Measurements from ENCODE around the gene FGD3. TPM values are rescaled to one million over a fixed set of nuclear protein-coding genes. Genes with fewer than 3 reads are reported as not detected.

FGD3 gene
- total and polyA plus RNA-seq, 2 donors (not counting 1 experiment from before 2014, with no cell fraction given), result not detected

DNA sequence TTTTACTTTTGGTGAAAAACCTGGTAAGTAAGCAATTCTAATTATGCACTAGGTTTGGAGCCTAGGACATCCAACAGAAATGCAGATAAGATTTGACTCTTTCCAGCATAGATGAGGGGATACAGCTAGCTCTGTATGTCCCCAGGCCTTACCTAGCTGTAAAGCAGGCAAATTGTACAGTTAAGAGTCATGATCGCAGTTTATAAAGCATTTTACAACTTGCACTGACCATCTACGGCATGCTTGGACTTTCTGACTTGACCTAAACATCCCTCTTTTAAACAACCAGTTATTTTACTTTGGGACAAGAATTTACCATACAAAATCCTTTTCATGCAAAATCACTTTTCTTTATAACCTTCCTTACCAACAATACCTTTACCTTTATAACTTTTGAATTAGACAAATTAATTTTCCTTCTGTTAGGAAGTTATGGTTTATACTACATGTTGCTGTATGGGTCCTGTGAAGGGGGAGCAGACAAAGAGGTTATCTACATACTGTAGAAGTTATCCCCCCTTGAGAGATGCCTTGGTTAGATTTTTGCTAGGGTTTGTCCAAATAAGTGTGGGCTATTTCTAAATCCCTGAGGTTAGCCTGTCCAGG lies 36.8 kb downstream of the FGD3 start:
- peak in 1 of 2 donors; percentile 7 for DNase-seq (ENCODE audit: low read depth in 2 of 2)
- TF ChIP-seq EZH2 (IDR thresholded peaks at IDR 0.05; ENCODE audit: low read length, missing control alignments), result no peak
- TF ChIP-seq, protein P1, sequence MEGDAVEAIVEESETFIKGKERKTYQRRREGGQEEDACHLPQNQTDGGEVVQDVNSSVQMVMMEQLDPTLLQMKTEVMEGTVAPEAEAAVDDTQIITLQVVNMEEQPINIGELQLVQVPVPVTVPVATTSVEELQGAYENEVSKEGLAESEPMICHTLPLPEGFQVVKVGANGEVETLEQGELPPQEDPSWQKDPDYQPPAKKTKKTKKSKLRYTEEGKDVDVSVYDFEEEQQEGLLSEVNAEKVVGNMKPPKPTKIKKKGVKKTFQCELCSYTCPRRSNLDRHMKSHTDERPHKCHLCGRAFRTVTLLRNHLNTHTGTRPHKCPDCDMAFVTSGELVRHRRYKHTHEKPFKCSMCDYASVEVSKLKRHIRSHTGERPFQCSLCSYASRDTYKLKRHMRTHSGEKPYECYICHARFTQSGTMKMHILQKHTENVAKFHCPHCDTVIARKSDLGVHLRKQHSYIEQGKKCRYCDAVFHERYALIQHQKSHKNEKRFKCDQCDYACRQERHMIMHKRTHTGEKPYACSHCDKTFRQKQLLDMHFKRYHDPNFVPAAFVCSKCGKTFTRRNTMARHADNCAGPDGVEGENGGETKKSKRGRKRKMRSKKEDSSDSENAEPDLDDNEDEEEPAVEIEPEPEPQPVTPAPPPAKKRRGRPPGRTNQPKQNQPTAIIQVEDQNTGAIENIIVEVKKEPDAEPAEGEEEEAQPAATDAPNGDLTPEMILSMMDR (conservative IDR thresholded peaks at IDR 0.05 in 1 of 2, IDR thresholded peaks at IDR 0.05 in 1 of 2; ENCODE audit: low read depth in 1 of 2, low read length in 2 of 2), result no peak
- Histone ChIP-seq H3K4me2 (ENCODE audit: extremely low read depth, insufficient read depth, low read length) (no peak overlapping the region), H3K4me1 (ENCODE audit: control insufficient read depth, extremely low read depth, insufficient read depth, low read length) (no peaks in the 10 kb centered on the region), H3K27ac (ENCODE audit: insufficient read depth, low read length) (no peak overlapping the region), H4K20me1 (ENCODE audit: control insufficient read depth, extremely low read depth, insufficient read depth, low read length) (no peaks in the 10 kb centered on the region), H3K9me3 (ENCODE audit: control insufficient read depth, insufficient read depth, low read depth, low read length) (no peaks in the 10 kb centered on the region), H3K36me3 (ENCODE audit: control insufficient read depth, insufficient read depth, low read length) (no peaks in the 10 kb centered on the region), H2AFZ (ENCODE audit: low read length) (no peak overlapping the region), H3K79me2 (ENCODE audit: control insufficient read depth, insufficient read depth, low read length) (no peaks in the 10 kb centered on the region), H3K4me3 (replicated peaks in 1 of 4; ENCODE audit: control extremely low read depth in 1 of 4, insufficient read depth in 1 of 4, low read depth in 3 of 4, low read length in 4 of 4) (no peak overlapping the region), H3K9ac (ENCODE audit: insufficient read depth, low read length) (no peak overlapping the region), H3K27me3 (ENCODE audit: control insufficient read depth, insufficient read depth, low read length) (no peaks in the 10 kb centered on the region)

DNA sequence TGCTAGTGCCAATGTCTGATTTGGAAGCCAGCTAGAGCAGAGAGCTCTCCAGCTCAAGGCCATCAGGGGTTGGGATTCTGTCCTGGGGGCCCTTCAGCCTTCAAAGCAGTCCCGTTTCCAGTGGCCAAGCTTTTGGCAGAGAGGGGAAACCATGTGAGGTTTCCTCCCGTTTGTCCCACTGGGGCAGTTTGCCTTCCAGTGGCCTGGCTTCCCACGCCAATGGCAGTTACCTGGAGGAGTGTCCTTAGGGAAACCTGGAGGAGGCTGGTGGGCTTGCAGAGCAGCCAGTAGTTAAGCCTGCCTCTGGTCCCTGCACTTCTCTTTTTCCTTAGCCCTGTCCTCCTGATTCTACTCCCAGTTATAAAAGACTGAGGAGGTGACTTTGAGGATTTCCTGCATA lies 37.7 kb downstream of the FGD3 start:
- Histone ChIP-seq H3K9me3 (ENCODE audit: control insufficient read depth, insufficient read depth, low read depth, low read length) (no peaks in the 10 kb centered on the region), H3K79me2 (ENCODE audit: control insufficient read depth, insufficient read depth, low read length) (no peaks in the 10 kb centered on the region), H3K36me3 (ENCODE audit: control insufficient read depth, insufficient read depth, low read length) (no peaks in the 10 kb centered on the region), H3K27me3 (ENCODE audit: control insufficient read depth, insufficient read depth, low read length) (no peaks in the 10 kb centered on the region), H2AFZ (ENCODE audit: low read length) (no peak overlapping the region), H3K4me1 (ENCODE audit: control insufficient read depth, extremely low read depth, insufficient read depth, low read length) (no peaks in the 10 kb centered on the region), H3K9ac (ENCODE audit: insufficient read depth, low read length) (no peak overlapping the region), H3K4me3 (replicated peaks in 1 of 4; ENCODE audit: control extremely low read depth in 1 of 4, insufficient read depth in 1 of 4, low read depth in 3 of 4, low read length in 4 of 4) (no peak overlapping the region), H3K27ac (ENCODE audit: insufficient read depth, low read length) (no peak overlapping the region), H4K20me1 (ENCODE audit: control insufficient read depth, extremely low read depth, insufficient read depth, low read length) (no peaks in the 10 kb centered on the region), H3K4me2 (ENCODE audit: extremely low read depth, insufficient read depth, low read length) (no peak overlapping the region)
- no peak for DNase-seq (ENCODE audit: low read depth in 2 of 2)
- no peak for TF ChIP-seq EZH2 (IDR thresholded peaks at IDR 0.05; ENCODE audit: low read length, missing control alignments)
- TF ChIP-seq, protein P1 (conservative IDR thresholded peaks at IDR 0.05 in 1 of 2, IDR thresholded peaks at IDR 0.05 in 1 of 2; ENCODE audit: low read depth in 1 of 2, low read length in 2 of 2), result no peak

DNA sequence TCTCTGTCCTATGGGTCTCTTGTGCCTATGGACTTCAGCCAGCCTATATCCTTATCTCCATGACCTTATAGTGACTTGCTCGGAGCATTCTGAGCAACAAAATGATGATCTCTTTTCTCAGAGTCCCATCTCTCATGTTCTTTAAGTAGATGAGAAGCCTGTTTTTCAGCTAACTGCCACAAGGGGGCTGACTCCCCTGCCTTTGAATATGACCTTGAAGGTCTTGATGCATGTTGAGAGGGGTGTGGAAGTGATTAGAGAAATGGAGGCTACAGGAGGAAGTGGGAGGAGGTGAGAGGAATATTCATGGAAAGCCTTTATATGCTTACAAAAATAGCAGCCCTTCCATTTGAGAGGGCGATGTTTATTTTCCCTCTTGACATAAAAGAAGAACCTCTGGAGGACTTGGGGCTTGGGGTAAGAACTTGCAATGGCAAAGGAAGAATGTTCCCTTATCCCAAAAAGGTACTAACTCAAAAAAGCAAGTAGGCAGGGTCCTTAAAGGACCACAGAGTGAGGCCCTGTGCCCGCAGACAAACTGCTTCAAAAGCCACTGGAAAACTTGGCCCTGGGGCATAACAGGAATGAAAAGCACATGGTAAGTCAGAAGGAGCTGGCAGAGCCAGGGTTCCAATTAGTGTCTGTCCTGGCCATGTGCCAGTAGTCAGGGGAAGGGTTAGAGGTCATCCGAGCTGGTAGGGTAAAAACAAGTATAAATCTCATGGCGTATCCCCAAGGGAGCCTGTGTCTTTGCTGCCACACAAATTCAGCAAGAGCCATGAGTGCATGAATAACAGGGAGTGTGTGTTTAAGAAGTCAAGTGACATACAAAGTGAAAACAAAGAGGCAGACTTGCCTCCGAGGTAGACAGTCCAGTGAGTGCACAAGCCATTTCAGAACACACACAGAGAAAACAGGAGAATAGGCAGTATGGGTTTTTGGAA lies 39.1 kb downstream of the FGD3 start:
- Histone ChIP-seq H3K9ac (ENCODE audit: insufficient read depth, low read length) (no peak overlapping the region), H3K4me1 (ENCODE audit: control insufficient read depth, extremely low read depth, insufficient read depth, low read length) (no peaks in the 10 kb centered on the region), H3K4me2 (ENCODE audit: extremely low read depth, insufficient read depth, low read length) (no peak overlapping the region), H3K27me3 (ENCODE audit: control insufficient read depth, insufficient read depth, low read length) (no peaks in the 10 kb centered on the region), H4K20me1 (ENCODE audit: control insufficient read depth, extremely low read depth, insufficient read depth, low read length) (no peaks in the 10 kb centered on the region), H3K9me3 (ENCODE audit: control insufficient read depth, insufficient read depth, low read depth, low read length) (no peaks in the 10 kb centered on the region), H3K4me3 (replicated peaks in 1 of 4; ENCODE audit: control extremely low read depth in 1 of 4, insufficient read depth in 1 of 4, low read depth in 3 of 4, low read length in 4 of 4) (no peak overlapping the region), H3K27ac (ENCODE audit: insufficient read depth, low read length) (no peak overlapping the region), H3K79me2 (ENCODE audit: control insufficient read depth, insufficient read depth, low read length) (no peaks in the 10 kb centered on the region), H2AFZ (ENCODE audit: low read length) (no peak overlapping the region), H3K36me3 (ENCODE audit: control insufficient read depth, insufficient read depth, low read length) (no peaks in the 10 kb centered on the region)
- TF ChIP-seq, protein P1 (conservative IDR thresholded peaks at IDR 0.05 in 1 of 2, IDR thresholded peaks at IDR 0.05 in 1 of 2; ENCODE audit: low read depth in 1 of 2, low read length in 2 of 2), result peak; percentile 23 to 42
- TF ChIP-seq EZH2 (IDR thresholded peaks at IDR 0.05; ENCODE audit: low read length, missing control alignments), result no peak
- peak in 1 of 2 donors; percentile 6 for DNase-seq (ENCODE audit: low read depth in 2 of 2)

Data from fibroblast of lung (primary cell).